Natural killer cell (primary cell): Measurements from ENCODE around the gene TEX53. TPM values are rescaled to one million over a fixed set of nuclear protein-coding genes. Genes with fewer than 3 reads are reported as not detected.

Experiments used
- ATAC-seq, 3 donors: fragments of 150-1000 bp in 2 of 3; fragments of 200-7000 bp in 1 of 3; cut with Tn5 transposase; 1 replicate in 1 of 3; 2 replicates in 2 of 3; pipeline ENCODE4 v1.10.0; 2021; ENCODE audit warnings: mild to moderate bottlenecking in 2 of 3, moderate library complexity in 2 of 3
- DNase-seq, 2 donors: peaks; one replicate each; pipeline versions ENCODE4 v3.0.0 to v3.0.0-alpha.2; 2013 to 2021; ENCODE audit warnings: mixed read lengths in 1 of 2
- H3K27ac ChIP-seq: one replicate; pipeline ENCODE4 v1.5.1; 2013; ENCODE audit warnings: mild to moderate bottlenecking, low read length
- H3K27me3 ChIP-seq: one replicate; pipeline ENCODE4 v1.6.1; 2013; ENCODE audit warnings: low read length; ENCODE audit not compliant: control insufficient read depth, insufficient read depth
- H3K36me3 ChIP-seq: one replicate; pipeline ENCODE4 v1.6.1; 2013; ENCODE audit warnings: low read length; ENCODE audit not compliant: control insufficient read depth, insufficient read depth
- H3K4me1 ChIP-seq: one replicate; pipeline ENCODE4 v1.6.1; 2013; ENCODE audit warnings: low read length; ENCODE audit not compliant: control insufficient read depth, insufficient read depth
- H3K4me3 ChIP-seq: one replicate; pipeline ENCODE4 v1.5.1; 2013; ENCODE audit warnings: low read length
- H3K9me3 ChIP-seq: one replicate; pipeline ENCODE4 v1.6.1; 2013; ENCODE audit warnings: low read length; ENCODE audit not compliant: control insufficient read depth, insufficient read depth
- H3K27ac Mint-ChIP-seq, 2 donors: one replicate each; pipeline ENCODE4 v1.8.0; 2022; ENCODE audit warnings: mild to moderate bottlenecking in 2 of 2, mixed read lengths in 2 of 2, moderate library complexity in 1 of 2
- H3K27me3 Mint-ChIP-seq, 2 donors: one replicate each; pipeline ENCODE4 v1.8.0; 2022; ENCODE audit warnings: low read depth in 2 of 2, mixed read lengths in 2 of 2
- H3K36me3 Mint-ChIP-seq: one replicate; pipeline ENCODE4 v1.8.0; 2022; ENCODE audit warnings: mixed read lengths
- H3K4me1 Mint-ChIP-seq, 2 donors: one replicate each; pipeline ENCODE4 v1.8.0; 2022; ENCODE audit warnings: mixed read lengths in 2 of 2
- H3K4me3 Mint-ChIP-seq: one replicate; pipeline ENCODE4 v1.8.0; 2022; ENCODE audit warnings: mild to moderate bottlenecking, moderate library complexity, mixed read lengths
- H3K9me3 Mint-ChIP-seq, 2 donors: one replicate each; pipeline ENCODE4 v1.8.0; 2022; ENCODE audit warnings: mixed read lengths in 2 of 2
- intact Hi-C: fragments of 100-400 bp; cut with micrococcal nuclease; formaldehyde crosslinking; loops from one replicate; pipeline ENCODE4 v1.14.2; 2022
- total RNA-seq, 4 donors: library from RNA; stranded (reverse); fragments of 120-200 nt in 1 of 4; gene quantifications; one replicate each; pipeline versions ENCODE4 v1.2.3 to v1.2.4, GENCODE V29; 2013 to 2022
- TF ChIP-seq, protein P1 (sequence below): fragments of 200-600 bp; IDR thresholded peaks from one replicate; pipeline ENCODE4 v1.8.0; 2022; ENCODE audit warnings: antibody characterized with exemption

TEX53 gene
- total RNA-seq, 3 donors from 2014 or later (not counting 1 experiment from before 2014, with no cell fraction given), result not detected

DNA sequence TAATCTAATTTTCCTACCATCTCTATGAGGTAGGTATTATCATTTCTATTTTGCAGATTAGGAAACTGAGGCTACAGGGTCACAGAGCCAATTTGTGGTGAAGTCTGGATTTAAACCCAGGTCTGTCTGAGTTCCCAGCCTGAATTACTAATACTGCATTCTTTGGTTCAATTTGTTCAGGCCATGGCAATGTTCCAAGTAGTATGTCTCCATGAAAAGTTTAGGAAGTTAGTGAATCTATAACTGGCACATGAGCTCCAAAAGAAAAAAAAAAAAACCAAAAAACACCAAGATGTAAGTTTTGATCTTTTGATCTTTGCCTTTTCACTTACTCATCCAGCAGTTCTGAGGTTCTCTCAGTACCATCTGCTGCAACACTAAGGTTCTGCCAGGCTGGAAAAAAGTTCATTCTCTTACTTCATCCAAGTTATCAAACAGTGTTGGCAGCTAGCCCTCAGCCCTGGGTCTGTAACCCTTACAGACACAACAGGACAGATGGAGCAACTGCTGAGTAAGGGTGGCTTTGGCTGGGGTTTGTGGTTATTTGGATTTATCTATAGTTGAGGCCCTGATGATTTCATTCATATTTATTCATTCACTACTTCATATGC is 50.9 kb downstream of the TEX53 start:
- H3K27ac Mint-ChIP-seq, result no peak overlapping the region
- no peak overlapping the region for H3K4me3 Mint-ChIP-seq
- Histone ChIP-seq H3K27ac (no peak overlapping the region), H3K4me1 (peaks cover 10% of the 10 kb centered on the region), H3K9me3 (peaks cover 4% of the 10 kb centered on the region), H3K27me3 (no peaks in the 10 kb centered on the region), H3K36me3 (no peaks in the 10 kb centered on the region), H3K4me3 (no peak overlapping the region)
- no peak for ATAC-seq
- TF ChIP-seq, protein P1, sequence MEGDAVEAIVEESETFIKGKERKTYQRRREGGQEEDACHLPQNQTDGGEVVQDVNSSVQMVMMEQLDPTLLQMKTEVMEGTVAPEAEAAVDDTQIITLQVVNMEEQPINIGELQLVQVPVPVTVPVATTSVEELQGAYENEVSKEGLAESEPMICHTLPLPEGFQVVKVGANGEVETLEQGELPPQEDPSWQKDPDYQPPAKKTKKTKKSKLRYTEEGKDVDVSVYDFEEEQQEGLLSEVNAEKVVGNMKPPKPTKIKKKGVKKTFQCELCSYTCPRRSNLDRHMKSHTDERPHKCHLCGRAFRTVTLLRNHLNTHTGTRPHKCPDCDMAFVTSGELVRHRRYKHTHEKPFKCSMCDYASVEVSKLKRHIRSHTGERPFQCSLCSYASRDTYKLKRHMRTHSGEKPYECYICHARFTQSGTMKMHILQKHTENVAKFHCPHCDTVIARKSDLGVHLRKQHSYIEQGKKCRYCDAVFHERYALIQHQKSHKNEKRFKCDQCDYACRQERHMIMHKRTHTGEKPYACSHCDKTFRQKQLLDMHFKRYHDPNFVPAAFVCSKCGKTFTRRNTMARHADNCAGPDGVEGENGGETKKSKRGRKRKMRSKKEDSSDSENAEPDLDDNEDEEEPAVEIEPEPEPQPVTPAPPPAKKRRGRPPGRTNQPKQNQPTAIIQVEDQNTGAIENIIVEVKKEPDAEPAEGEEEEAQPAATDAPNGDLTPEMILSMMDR, result no peak
- H3K36me3 Mint-ChIP-seq, result peaks cover 3% of the 10 kb centered on the region
- no peaks in the 10 kb centered on the region for H3K27me3 Mint-ChIP-seq
- peaks cover 6 to 7% of the 10 kb centered on the region in 2 donors for H3K4me1 Mint-ChIP-seq
- intact Hi-C loops, result no loop called here
- no peak for DNase-seq
- H3K9me3 Mint-ChIP-seq, result peaks cover 2 to 3% of the 10 kb centered on the region in 2 donors

Other genes starting within 250 kb of the TEX53 start
- 10 to 100 TPM; 29.8 to 90.6 (median 36.8) TPM for gene WHRN, start 152.3 kb downstream of the TEX53 start, total RNA-seq
- gene ATP6V1G1, start 70.0 kb downstream of the TEX53 start, total RNA-seq, result 100 to 1,000 TPM in 1 of 3 donors, 10 to 100 TPM in 2; 83.8 to 101 (median 93.5) TPM
- gene TMEM268, start 46.5 kb downstream of the TEX53 start, total RNA-seq, result 10 to 100 TPM; 10.4 to 14.9 (median 11.5) TPM
- gene TEX48, start 24.4 kb upstream of the TEX53 start, total RNA-seq, result not detected
- not detected for gene TNFSF15, start 148.2 kb upstream of the TEX53 start, total RNA-seq